Esophagus squamous epithelium (tissue), 5 donors: ENCODE data around the gene GCM1. TPM values are rescaled to one million over a fixed set of nuclear protein-coding genes. Genes with fewer than 3 reads are reported as not detected.
"Not testable (repeated sequence)": the region's sequence is repeated elsewhere in the genome, so short reads cannot be mapped to it uniquely, and the experiment has no call there.

Experiments used
- DNase-seq: peaks from one replicate; lab custom pipeline; 2025; lab: John Stamatoyannopoulos, UW
- H3K27ac ChIP-seq, 4 donors: fragments of 200-600 bp; sonication (generic); one replicate each; pipeline ENCODE4 v1.5.1; 2016 to 2019; ENCODE audit warnings: mild to moderate bottlenecking in 1 of 4
- H3K27me3 ChIP-seq, 4 donors: fragments of 200-600 bp; sonication (generic); 1 replicate in 3 of 4; 2 replicates in 1 of 4; pipeline versions ENCODE4 v1.5.1 to v1.6.0; 2017 to 2021; ENCODE audit warnings: antibody characterized with exemption in 1 of 4
- H3K36me3 ChIP-seq, 3 donors: fragments of 200-600 bp; sonication (generic); one replicate each; pipeline ENCODE4 v1.5.1; 2016 to 2019
- H3K4me1 ChIP-seq, 3 donors: fragments of 200-600 bp; sonication (generic); one replicate each; pipeline ENCODE4 v1.5.1; 2017 to 2019
- H3K4me3 ChIP-seq, 4 donors: fragments of 200-600 bp; sonication (generic); 1 replicate in 3 of 4; 2 replicates in 1 of 4; pipeline ENCODE4 v1.5.1; 2016 to 2019; ENCODE audit warnings: mild to moderate bottlenecking in 2 of 4, moderate library complexity in 1 of 4
- H3K9me3 ChIP-seq, 3 donors: fragments of 200-600 bp; sonication (generic); one replicate each; pipeline ENCODE4 v1.5.1; 2016 to 2019
- CTCF ChIP-seq, 6 experiments: fragments of 450-650 bp in 4 of 6; fragments of 200-600 bp in 2 of 6; sonication (generic) in 2 of 6; IDR thresholded peaks; one replicate each; pipeline ENCODE4 v1.5.1; 2016 to 2019; ENCODE audit warnings: antibody characterized with exemption in 6 of 6, mild to moderate bottlenecking in 4 of 6, moderate library complexity in 4 of 6
- POLR2A ChIP-seq, 4 donors: fragments of 450-650 bp; IDR thresholded peaks; one replicate each; pipeline ENCODE4 v1.6.1; 2017; ENCODE audit warnings: antibody characterized with exemption in 4 of 4, mild to moderate bottlenecking in 4 of 4, moderate library complexity in 3 of 4
- WGBS, 2 donors: methylation state at CpG; one replicate each; pipeline ENCODE4 v1.1.5; 2018; 5-methylcytosine and 5-hydroxymethylcytosine counted together
- intact Hi-C: fragments of 100-400 bp; cut with DNase I; formaldehyde crosslinking; loops from one replicate; pipeline ENCODE4 v1.15.0; 2022
- total RNA-seq, 4 donors: library from RNA; depleted of rRNA; stranded (reverse); fragments of >200 nt; gene quantifications; one replicate each; pipeline ENCODE4 v1.1.0, GENCODE V29; 2016
- donor health status: DM: yes; HTN: yes; CAD: no.

Gene GCM1
- total RNA-seq, 4 donors from 2014 or later: 0.08 TPM; not detected in 3

GRCh38 chr6:53161481-53162009, 12.9 kb upstream of the GCM1 start:
- WGBS, 2 donors: 77 to 80% methylated on average over 3 of the region's 3 CpGs
- Histone ChIP-seq H3K36me3 (no peaks in the 10 kb centered on the region), H3K27ac (no peak overlapping the region), H3K4me1 (no peaks in the 10 kb centered on the region), H3K27me3 (no peaks in the 10 kb centered on the region), H3K4me3 (no peak overlapping the region), H3K9me3 (no peaks in the 10 kb centered on the region)
- DNase-seq: no peak
- TF ChIP-seq CTCF (IDR thresholded peaks at IDR 0.05) (no peak), POLR2A (IDR thresholded peaks at IDR 0.05) (no peak)
- intact Hi-C loops: no loop called here

- intact Hi-C loops: no loop called here
- Histone ChIP-seq H3K27ac (no peak overlapping the region), H3K9me3 (no peaks in the 10 kb centered on the region), H3K4me3 (no peak overlapping the region), H3K4me1 (no peaks in the 10 kb centered on the region), H3K27me3 (no peaks in the 10 kb centered on the region), H3K36me3 (no peaks in the 10 kb centered on the region)
- no peak for DNase-seq
- WGBS, 2 donors: 27 to 29% methylated on average over 2 of the region's 2 CpGs
- TF ChIP-seq POLR2A (IDR thresholded peaks at IDR 0.05) (no peak), CTCF (IDR thresholded peaks at IDR 0.05) (no peak)
Measured at GRCh38 chr6:53159558-53159957, 10.9 kb upstream of the GCM1 start.

GRCh38 chr6:53158076-53158475, 9.4 kb upstream of the GCM1 start:
- DNase-seq, H3K4me1 ChIP-seq, H3K27me3 ChIP-seq, H3K4me3 ChIP-seq, H3K9me3 ChIP-seq, intact Hi-C loops, H3K36me3 ChIP-seq, H3K27ac ChIP-seq: not testable (repeated sequence)
- 90 to 93% methylated on average over 6 of the region's 6 CpGs for WGBS, 2 donors

GRCh38 chr6:53155279-53155678, 6.6 kb upstream of the GCM1 start:
- WGBS, 2 donors: 92 to 96% methylated on average over 4 of the region's 4 CpGs
- DNase-seq, H3K27ac ChIP-seq: not testable (repeated sequence)

GRCh38 chr6:53154794-53155193, 6.2 kb upstream of the GCM1 start:
- intact Hi-C loops: no loop called here
- H3K4me1 ChIP-seq: no peaks in the 10 kb centered on the region
- H3K27me3 ChIP-seq: no peaks in the 10 kb centered on the region
- H3K9me3 ChIP-seq: no peaks in the 10 kb centered on the region
- H3K4me3 ChIP-seq: no peak overlapping the region
- TF ChIP-seq POLR2A (IDR thresholded peaks at IDR 0.05) (no peak), CTCF (IDR thresholded peaks at IDR 0.05) (no peak)
- no peaks in the 10 kb centered on the region for H3K36me3 ChIP-seq
- WGBS, 2 donors: 70 to 78% methylated on average over 2 of the region's 2 CpGs
- no peak overlapping the region for H3K27ac ChIP-seq
- DNase-seq: no peak

More at GRCh38 chr6:53155279-53155678, 6.6 kb upstream of the GCM1 start:
- H3K4me1 ChIP-seq, intact Hi-C loops, H3K4me3 ChIP-seq, H3K9me3 ChIP-seq, H3K36me3 ChIP-seq, H3K27me3 ChIP-seq: not testable (repeated sequence)

- WGBS, 2 donors: 75 to 76% methylated on average over 3 to 4 of the region's 4 CpGs
- Histone ChIP-seq H3K27me3 (no peaks in the 10 kb centered on the region), H3K4me1 (no peaks in the 10 kb centered on the region), H3K4me3 (no peak overlapping the region), H3K9me3 (no peaks in the 10 kb centered on the region), H3K36me3 (no peaks in the 10 kb centered on the region), H3K27ac (peak overlapping the region in 1 of 4 donors; percentile 19)
- intact Hi-C loops: no loop called here
- no peak for DNase-seq
- TF ChIP-seq CTCF (IDR thresholded peaks at IDR 0.05) (no peak), POLR2A (IDR thresholded peaks at IDR 0.05) (no peak)
Measured at GRCh38 chr6:53154071-53154470, 5.4 kb upstream of the GCM1 start.
